Progenitor cell of endocrine pancreas (in vitro differentiated cells): Measurements from ENCODE around the gene SAMD7. TPM values are rescaled to one million over a fixed set of nuclear protein-coding genes. Genes with fewer than 3 reads are reported as not detected.

ENCODE experiments used
- DNase-seq: peaks from one replicate; pipeline ENCODE4 v3.0.0; 2021; ENCODE audit warnings: low spot score; ENCODE audit not compliant: unreplicated experiment
- H3K27ac Mint-ChIP-seq: 2 replicates; pipeline ENCODE4 v1.8.0; 2021; ENCODE audit warnings: mild to moderate bottlenecking, moderate library complexity, mixed read lengths
- H3K27me3 Mint-ChIP-seq: 2 replicates; pipeline ENCODE4 v1.8.0; 2021; ENCODE audit warnings: mixed read lengths
- H3K36me3 Mint-ChIP-seq: 2 replicates; pipeline ENCODE4 v1.8.0; 2022; ENCODE audit warnings: mixed read lengths; ENCODE audit not compliant: insufficient read depth
- H3K4me1 Mint-ChIP-seq: 2 replicates; pipeline ENCODE4 v1.8.0; 2021; ENCODE audit warnings: low read depth, mixed read lengths
- H3K4me3 Mint-ChIP-seq: 2 replicates; pipeline ENCODE4 v1.8.0; 2021; ENCODE audit warnings: low read depth, mild to moderate bottlenecking, moderate library complexity, mixed read lengths
- H3K9me3 Mint-ChIP-seq: 2 replicates; pipeline ENCODE4 v1.8.0; 2021; ENCODE audit warnings: low read depth, mixed read lengths
- CTCF ChIP-seq: fragments of 200-600 bp; sonication (generic); IDR thresholded peaks from one replicate; pipeline ENCODE4 v1.5.0; 2021; ENCODE audit warnings: antibody characterized with exemption, mild to moderate bottlenecking; ENCODE audit not compliant: unreplicated experiment
- total RNA-seq: library from RNA; stranded (reverse); gene quantifications from 2 replicates; pipeline ENCODE4 v1.2.1, GENCODE V29; 2021

SAMD7 gene
- total RNA-seq, 1 donor from 2014 or later = not detected

GRCh38 chr3:169966428-169966950 lies 55.1 kb downstream of the SAMD7 start, which contains the start of gene SEC62:
Gene SEC62, plus strand, starts transcription at chr3:169966807. Its CDS starts 16 bp downstream, at chr3:169966823.
- H3K9me3 Mint-ChIP-seq = peaks cover 4% of the 10 kb centered on the region
- peaks cover 12% of the 10 kb centered on the region for H3K27me3 Mint-ChIP-seq
- peak within 1 kb of the TSS; percentile 93 for H3K4me3 Mint-ChIP-seq
- peaks cover 20% of the 10 kb centered on the region for H3K4me1 Mint-ChIP-seq
- no peaks in the 10 kb centered on the region for H3K36me3 Mint-ChIP-seq
- peak; percentile 50 for TF ChIP-seq CTCF
- peak; percentile 93 for DNase-seq
- peak within 1 kb of the TSS; percentile 100 for H3K27ac Mint-ChIP-seq

- Mint-ChIP-seq H3K36me3 (no peaks in the 10 kb centered on the region), H3K4me1 (peaks cover 20% of the 10 kb centered on the region), H3K4me3 (peak overlapping the region; percentile 93), H3K27me3 (peaks cover 11% of the 10 kb centered on the region), H3K9me3 (peaks cover 4% of the 10 kb centered on the region), H3K27ac (peak overlapping the region; percentile 100)
- DNase-seq = peak; percentile 52
- TF ChIP-seq CTCF = no peak
These were observed 55.9 kb downstream of the SAMD7 start for GRCh38 chr3:169966951-169967915.

- Mint-ChIP-seq H3K36me3 (no peaks in the 10 kb centered on the region), H3K27ac (peak overlapping the region; percentile 50)
These were observed 57.0 kb downstream of the SAMD7 start for GRCh38 chr3:169968224-169968885.

GRCh38 chr3:169969174-169970095 lies 58.1 kb downstream of the SAMD7 start:
- Mint-ChIP-seq H3K27me3 (peaks cover 2% of the 10 kb centered on the region), H3K9me3 (peaks cover 2% of the 10 kb centered on the region), H3K4me1 (peaks cover 20% of the 10 kb centered on the region), H3K4me3 (peak overlapping the region; percentile 93), H3K27ac (no peak overlapping the region), H3K36me3 (peaks cover 3% of the 10 kb centered on the region)
- no peak for DNase-seq
- no peak for TF ChIP-seq CTCF

More at GRCh38 chr3:169968224-169968885, 57.0 kb downstream of the SAMD7 start:
- peaks cover 4% of the 10 kb centered on the region for H3K9me3 Mint-ChIP-seq
- no peak for DNase-seq
- no peak for TF ChIP-seq CTCF
- peaks cover 20% of the 10 kb centered on the region for H3K4me1 Mint-ChIP-seq
- H3K27me3 Mint-ChIP-seq = peaks cover 7% of the 10 kb centered on the region
- peak overlapping the region; percentile 93 for H3K4me3 Mint-ChIP-seq
